K562 (cell line): ENCODE results near the gene C20orf96. TPM values are rescaled to one million over a fixed set of nuclear protein-coding genes. Genes with fewer than 3 reads are reported as not detected.

Experiments
- FOXK2 ChIP-seq, 2 experiments: fragments of 450-650 bp; IDR thresholded peaks in 1 of 2; conservative IDR thresholded peaks in 1 of 2; 2 replicates each; pipeline ENCODE4 v1.6.1; 2016; ENCODE audit warnings: low read depth in 2 of 2, mild to moderate bottlenecking in 1 of 2
- KLF16 ChIP-seq: IDR thresholded peaks from 2 replicates; pipeline ENCODE4 v1.6.1; 2016; ENCODE audit warnings: antibody characterized with exemption
- LARP7 ChIP-seq: fragments of 450-650 bp; IDR thresholded peaks from 2 replicates; pipeline ENCODE4 v1.6.1; 2016
- MIER1 ChIP-seq: fragments of 450-650 bp; IDR thresholded peaks from 2 replicates; pipeline ENCODE4 v1.6.1; 2016; ENCODE audit warnings: antibody characterized with exemption, mild to moderate bottlenecking, low read depth
- MYNN ChIP-seq, 2 experiments: sonication (generic); formaldehyde crosslinking in 1 of 2; IDR thresholded peaks; 2 replicates each; pipeline versions ENCODE4 v1.5.0 to v1.6.1; 2016 to 2020; ENCODE audit warnings: antibody characterized with exemption in 1 of 2, missing genetic modification reagents in 1 of 2
- NBN ChIP-seq: fragments of 450-650 bp; IDR thresholded peaks from 2 replicates; pipeline ENCODE4 v1.6.1; 2016; ENCODE audit warnings: low read depth, mild to moderate bottlenecking
- NR3C1 ChIP-seq: sonication (generic); formaldehyde crosslinking; IDR thresholded peaks from 2 replicates; pipeline ENCODE4 v1.8.1; 2022; ENCODE audit warnings: missing genetic modification reagents
- NR4A1 ChIP-seq, 2 experiments: fragments of 250-450 bp in 1 of 2; fragments of 450-650 bp in 1 of 2; sonication (Bioruptor Pico) in 1 of 2; IDR thresholded peaks; 2 replicates each; pipeline versions ENCODE4 v1.4.0 to v1.6.1; 2016 to 2020; ENCODE audit warnings: mild to moderate bottlenecking in 2 of 2, missing compliant biosample characterization in 1 of 2, missing genetic modification characterization in 1 of 2, moderate library complexity in 1 of 2
- RBFOX2 ChIP-seq: fragments of 200-400 bp; formaldehyde crosslinking; IDR thresholded peaks from 2 replicates; pipeline ENCODE4 v1.6.1; 2017; ENCODE audit warnings: low read depth, mild to moderate bottlenecking, low read length, moderate library complexity
- SP1 ChIP-seq: sonication (generic); formaldehyde crosslinking; IDR thresholded peaks from 2 replicates; pipeline ENCODE4 v1.8.1; 2022; ENCODE audit warnings: mild to moderate bottlenecking, missing genetic modification reagents
- SRSF7 ChIP-seq: fragments of 200-400 bp; formaldehyde crosslinking; optimal IDR thresholded peaks from 2 replicates; pipeline ENCODE3; 2017; ENCODE audit warnings: mild to moderate bottlenecking, low read depth, low read length
- TCF7 ChIP-seq: sonication (generic); IDR thresholded peaks from 2 replicates; pipeline ENCODE4 v1.6.1; 2016; ENCODE audit warnings: antibody characterized with exemption, borderline replicate concordance
- TRIM24 ChIP-seq, 2 experiments: fragments of 450-650 bp; IDR thresholded peaks; 2 replicates each; pipeline ENCODE4 v1.6.1; 2016
- ZBTB1 ChIP-seq: sonication (generic); formaldehyde crosslinking; IDR thresholded peaks from 2 replicates; pipeline ENCODE4 v1.8.1; 2023; ENCODE audit warnings: missing genetic modification reagents, low read depth, mild to moderate bottlenecking, borderline replicate concordance
- ZNF584 ChIP-seq: fragments of 200-800 bp; sonication (Bioruptor generic); IDR thresholded peaks from 2 replicates; pipeline ENCODE4 v1.6.1; 2016; ENCODE audit warnings: low read depth, mild to moderate bottlenecking, missing genetic modification characterization, missing compliant biosample characterization
- polyA plus RNA-seq, 8 experiments: library from polyadenylated mRNA; depleted of rRNA in 4 of 8; stranded (reverse) in 5 of 8; unstranded in 3 of 8; fragments of >200 nt; fragmentation: Nextera tagmentation in 2 of 8; fragmentation: Illumina TruSeq in 1 of 8; extraction: Ambion mirVana in 2 of 8; extraction: Trizol in 1 of 8; gene quantifications; 2 replicates each; pipeline versions ENCODE4 v1.2.1 to v1.2.3, GENCODE V29; 2011 to 2014; ENCODE audit warnings: inconsistent platforms in 1 of 8, missing spikeins in 1 of 8
- total RNA-seq, 7 experiments: library from RNA; depleted of rRNA in 6 of 7; stranded (reverse); fragments of >200 nt in 6 of 7; fragmentation: Illumina TruSeq in 2 of 7; extraction: Trizol in 2 of 7; gene quantifications; 2 replicates each; pipeline versions ENCODE4 v1.2.1 to v1.2.3, GENCODE V29; 2011 to 2021; ENCODE audit warnings: low replicate concordance in 1 of 7
- TF ChIP-seq, protein P1 (sequence below): fragments of 450-650 bp; formaldehyde crosslinking; IDR thresholded peaks from 2 replicates; pipeline ENCODE4 v1.4.0; 2020; ENCODE audit warnings: mild to moderate bottlenecking, moderate library complexity
- TF ChIP-seq, protein P2 (sequence below): sonication (generic); formaldehyde crosslinking; IDR thresholded peaks from 2 replicates; pipeline ENCODE4 v1.8.0; 2022; ENCODE audit warnings: missing genetic modification reagents, mild to moderate bottlenecking, borderline replicate concordance
- TF ChIP-seq, protein P3 (sequence below): fragments of 450-650 bp; IDR thresholded peaks from 2 replicates; pipeline ENCODE4 v1.6.1; 2016; ENCODE audit warnings: low read depth, mild to moderate bottlenecking, moderate library complexity
- TF ChIP-seq, protein P4 (sequence below): fragments of 450-650 bp; IDR thresholded peaks from 2 replicates; pipeline ENCODE4 v1.6.1; 2016; ENCODE audit warnings: antibody characterized with exemption
- TF ChIP-seq, protein P5 (sequence below): sonication (generic); formaldehyde crosslinking; IDR thresholded peaks from 2 replicates; pipeline ENCODE4 v1.8.0; 2022; ENCODE audit warnings: missing genetic modification reagents, mild to moderate bottlenecking, borderline replicate concordance

C20orf96 gene
- total and polyA plus RNA-seq, 9 of the 15 experiments (the other 6 are each of a cell fraction or from before 2014, with no cell fraction given) = 1.7 to 11.7 (median 4.2) TPM

DNA sequence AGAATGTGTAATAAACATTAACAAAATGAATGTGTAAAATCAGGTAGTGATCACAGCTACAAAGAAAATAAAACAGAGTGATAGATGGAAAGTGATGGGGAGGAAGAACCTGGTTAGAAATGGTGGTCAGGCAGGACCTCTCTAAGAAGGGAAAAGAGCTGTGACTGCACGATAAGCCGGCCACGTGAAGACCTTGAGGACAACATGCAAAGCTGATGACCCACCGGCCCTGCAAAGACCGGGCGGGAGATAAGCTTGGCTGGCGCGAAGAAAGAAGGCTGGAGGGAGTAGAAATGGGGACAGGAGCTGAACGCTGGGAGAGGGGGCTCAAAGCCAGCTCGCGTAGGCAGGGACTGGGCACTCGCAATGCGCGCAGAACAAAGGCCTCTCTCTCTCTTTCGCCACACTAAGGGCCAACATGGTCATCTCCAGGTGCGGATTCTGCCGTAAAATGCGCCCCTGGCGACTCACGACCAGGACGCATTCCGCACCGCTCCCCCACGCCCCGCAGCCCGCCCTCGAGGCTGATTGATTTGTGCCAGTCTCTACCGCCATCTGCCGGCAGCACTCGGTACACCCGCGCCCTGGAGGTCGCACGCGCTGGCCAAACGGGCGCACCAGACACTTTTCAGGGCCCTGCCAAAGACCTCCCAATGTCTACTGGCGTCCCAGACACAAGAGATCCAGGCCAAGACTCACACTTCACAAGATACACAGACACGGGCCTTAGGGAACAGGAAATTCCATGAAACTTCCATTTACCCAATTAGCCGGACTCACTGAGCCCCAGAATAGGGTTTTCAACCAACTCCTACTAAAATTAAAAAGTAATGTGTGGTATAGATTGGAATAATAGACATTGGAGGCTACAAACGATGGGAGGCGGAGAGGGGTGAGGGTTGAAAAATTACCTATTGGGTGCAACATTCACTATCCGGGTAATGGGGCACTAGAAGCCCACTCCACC, 23.7 kb downstream of the C20orf96 start (continued):
- TF ChIP-seq KLF16 (no peak), ZBTB1 (CRISPR knock-in tag) (peak; percentile 82), NR4A1 (CRISPR knock-in tag; IDR thresholded peaks at IDR 0.05) (0 out of 2 replicates have a peak, but pooled peaks have one; percentile 61), NR4A1 (tag; IDR thresholded peaks at IDR 0.05) (peak; percentile 57), SRSF7 (no peak), LARP7 (no peak), MYNN (IDR thresholded peaks at IDR 0.05) (no peak), MYNN (CRISPR knock-in tag; IDR thresholded peaks at IDR 0.05) (no peak), SP1 (CRISPR knock-in tag) (peak; percentile 90), FOXK2 (conservative IDR thresholded peaks at IDR 0.05 in 1 of 2, IDR thresholded peaks at IDR 0.05 in 1 of 2; ENCODE audit: low read depth in 2 of 2) (peak; percentile 87 to 88), RBFOX2 (peak; percentile 78), TRIM24 (IDR thresholded peaks at IDR 0.05) (peak; percentile 79 to 86), NR3C1 (peak; percentile 83), MIER1 (0 out of 2 replicates have a peak, but pooled peaks have one; percentile 50), TCF7 (no peak), NBN (peak; percentile 75; the same call in 1 of the 2 replicates), ZNF584 (CRISPR knock-in tag) (peak; percentile 88)
- TF ChIP-seq, protein P1, sequence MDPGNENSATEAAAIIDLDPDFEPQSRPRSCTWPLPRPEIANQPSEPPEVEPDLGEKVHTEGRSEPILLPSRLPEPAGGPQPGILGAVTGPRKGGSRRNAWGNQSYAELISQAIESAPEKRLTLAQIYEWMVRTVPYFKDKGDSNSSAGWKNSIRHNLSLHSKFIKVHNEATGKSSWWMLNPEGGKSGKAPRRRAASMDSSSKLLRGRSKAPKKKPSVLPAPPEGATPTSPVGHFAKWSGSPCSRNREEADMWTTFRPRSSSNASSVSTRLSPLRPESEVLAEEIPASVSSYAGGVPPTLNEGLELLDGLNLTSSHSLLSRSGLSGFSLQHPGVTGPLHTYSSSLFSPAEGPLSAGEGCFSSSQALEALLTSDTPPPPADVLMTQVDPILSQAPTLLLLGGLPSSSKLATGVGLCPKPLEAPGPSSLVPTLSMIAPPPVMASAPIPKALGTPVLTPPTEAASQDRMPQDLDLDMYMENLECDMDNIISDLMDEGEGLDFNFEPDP (CRISPR knock-in tag) = no peak
- TF ChIP-seq, protein P2, sequence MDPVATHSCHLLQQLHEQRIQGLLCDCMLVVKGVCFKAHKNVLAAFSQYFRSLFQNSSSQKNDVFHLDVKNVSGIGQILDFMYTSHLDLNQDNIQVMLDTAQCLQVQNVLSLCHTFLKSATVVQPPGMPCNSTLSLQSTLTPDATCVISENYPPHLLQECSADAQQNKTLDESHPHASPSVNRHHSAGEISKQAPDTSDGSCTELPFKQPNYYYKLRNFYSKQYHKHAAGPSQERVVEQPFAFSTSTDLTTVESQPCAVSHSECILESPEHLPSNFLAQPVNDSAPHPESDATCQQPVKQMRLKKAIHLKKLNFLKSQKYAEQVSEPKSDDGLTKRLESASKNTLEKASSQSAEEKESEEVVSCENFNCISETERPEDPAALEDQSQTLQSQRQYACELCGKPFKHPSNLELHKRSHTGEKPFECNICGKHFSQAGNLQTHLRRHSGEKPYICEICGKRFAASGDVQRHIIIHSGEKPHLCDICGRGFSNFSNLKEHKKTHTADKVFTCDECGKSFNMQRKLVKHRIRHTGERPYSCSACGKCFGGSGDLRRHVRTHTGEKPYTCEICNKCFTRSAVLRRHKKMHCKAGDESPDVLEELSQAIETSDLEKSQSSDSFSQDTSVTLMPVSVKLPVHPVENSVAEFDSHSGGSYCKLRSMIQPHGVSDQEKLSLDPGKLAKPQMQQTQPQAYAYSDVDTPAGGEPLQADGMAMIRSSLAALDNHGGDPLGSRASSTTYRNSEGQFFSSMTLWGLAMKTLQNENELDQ (CRISPR knock-in tag) = 0 out of 2 replicates have a peak, but pooled peaks have one; percentile 53
- TF ChIP-seq, protein P3, sequence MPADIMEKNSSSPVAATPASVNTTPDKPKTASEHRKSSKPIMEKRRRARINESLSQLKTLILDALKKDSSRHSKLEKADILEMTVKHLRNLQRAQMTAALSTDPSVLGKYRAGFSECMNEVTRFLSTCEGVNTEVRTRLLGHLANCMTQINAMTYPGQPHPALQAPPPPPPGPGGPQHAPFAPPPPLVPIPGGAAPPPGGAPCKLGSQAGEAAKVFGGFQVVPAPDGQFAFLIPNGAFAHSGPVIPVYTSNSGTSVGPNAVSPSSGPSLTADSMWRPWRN = peak; percentile 39; the same call in 1 of the 2 replicates
- TF ChIP-seq, protein P4, sequence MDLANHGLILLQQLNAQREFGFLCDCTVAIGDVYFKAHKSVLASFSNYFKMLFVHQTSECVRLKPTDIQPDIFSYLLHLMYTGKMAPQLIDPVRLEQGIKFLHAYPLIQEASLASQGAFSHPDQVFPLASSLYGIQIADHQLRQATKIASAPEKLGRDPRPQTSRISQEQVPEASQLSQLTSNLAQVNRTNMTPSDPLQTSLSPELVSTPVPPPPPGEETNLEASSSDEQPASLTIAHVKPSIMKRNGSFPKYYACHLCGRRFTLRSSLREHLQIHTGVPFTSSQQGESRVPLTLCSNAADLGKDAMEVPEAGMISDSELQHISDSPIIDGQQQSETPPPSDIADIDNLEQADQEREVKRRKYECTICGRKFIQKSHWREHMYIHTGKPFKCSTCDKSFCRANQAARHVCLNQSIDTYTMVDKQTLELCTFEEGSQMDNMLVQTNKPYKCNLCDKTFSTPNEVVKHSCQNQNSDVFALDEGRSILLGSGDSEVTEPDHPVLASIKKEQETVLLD = peak; percentile 66; the same call in 1 of the 2 replicates
- TF ChIP-seq, protein P5, sequence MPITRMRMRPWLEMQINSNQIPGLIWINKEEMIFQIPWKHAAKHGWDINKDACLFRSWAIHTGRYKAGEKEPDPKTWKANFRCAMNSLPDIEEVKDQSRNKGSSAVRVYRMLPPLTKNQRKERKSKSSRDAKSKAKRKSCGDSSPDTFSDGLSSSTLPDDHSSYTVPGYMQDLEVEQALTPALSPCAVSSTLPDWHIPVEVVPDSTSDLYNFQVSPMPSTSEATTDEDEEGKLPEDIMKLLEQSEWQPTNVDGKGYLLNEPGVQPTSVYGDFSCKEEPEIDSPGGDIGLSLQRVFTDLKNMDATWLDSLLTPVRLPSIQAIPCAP = peak; percentile 68; the same call in 1 of the 2 replicates
